K562 (cell line): ENCODE results near the gene GADD45GIP1. TPM values are rescaled to one million over a fixed set of nuclear protein-coding genes. Genes with fewer than 3 reads are reported as not detected.

ENCODE experiments used
- ATF4 ChIP-seq: fragments of 450-650 bp; formaldehyde crosslinking; IDR thresholded peaks from 2 replicates; pipeline ENCODE4 v1.4.0; 2022; ENCODE audit warnings: mild to moderate bottlenecking, moderate library complexity
- CCNT2 ChIP-seq: IDR thresholded peaks from 2 replicates; pipeline ENCODE4 v1.6.1; 2011; ENCODE audit warnings: borderline replicate concordance, low read depth, mild to moderate bottlenecking, moderate library complexity, mixed read lengths, low read length; ENCODE audit not compliant: insufficient read length; ENCODE audit errors: extremely low read depth
- FOXP4 ChIP-seq: sonication (generic); formaldehyde crosslinking; IDR thresholded peaks from 2 replicates; pipeline ENCODE4 v1.8.0; 2022; ENCODE audit warnings: mild to moderate bottlenecking, missing genetic modification reagents, borderline replicate concordance
- GTF3C2 ChIP-seq: IDR thresholded peaks from 3 replicates; pipeline ENCODE4 v1.6.1; 2011; ENCODE audit warnings: borderline replicate concordance, mild to moderate bottlenecking, moderate library complexity; ENCODE audit not compliant: insufficient read length; ENCODE audit errors: extremely low read depth
- HMGN3 ChIP-seq: IDR thresholded peaks from 2 replicates; pipeline ENCODE4 v1.6.1; 2011; ENCODE audit warnings: borderline replicate concordance, low read depth, mild to moderate bottlenecking, mixed read lengths, low read length; ENCODE audit not compliant: insufficient read length; ENCODE audit errors: extremely low read depth
- NR2F6 ChIP-seq: fragments of 450-650 bp; formaldehyde crosslinking; IDR thresholded peaks from 2 replicates; pipeline ENCODE4 v1.4.0; 2020; ENCODE audit warnings: mild to moderate bottlenecking
- NR4A1 ChIP-seq, 2 experiments: fragments of 250-450 bp in 1 of 2; fragments of 450-650 bp in 1 of 2; sonication (Bioruptor Pico) in 1 of 2; IDR thresholded peaks; 2 replicates each; pipeline versions ENCODE4 v1.4.0 to v1.6.1; 2016 to 2020; ENCODE audit warnings: mild to moderate bottlenecking in 2 of 2, missing compliant biosample characterization in 1 of 2, missing genetic modification characterization in 1 of 2, moderate library complexity in 1 of 2
- PHB2 ChIP-seq: fragments of 450-650 bp; IDR thresholded peaks from 2 replicates; pipeline ENCODE4 v1.6.1; 2017; ENCODE audit warnings: low read depth
- THRB ChIP-seq: fragments of 450-650 bp; formaldehyde crosslinking; conservative IDR thresholded peaks from 2 replicates; pipeline ENCODE4 v1.4.0; 2022; ENCODE audit warnings: mild to moderate bottlenecking, missing genetic modification characterization
- ZBTB49 ChIP-seq: sonication (generic); formaldehyde crosslinking; IDR thresholded peaks from 2 replicates; pipeline ENCODE4 v1.8.0; 2022; ENCODE audit warnings: missing genetic modification reagents, mild to moderate bottlenecking, borderline replicate concordance
- ZEB2 ChIP-seq: fragments of 450-650 bp; IDR thresholded peaks from 2 replicates; pipeline ENCODE4 v1.6.1; 2016
- ZNF224 ChIP-seq: sonication (generic); formaldehyde crosslinking; IDR thresholded peaks from 2 replicates; pipeline ENCODE4 v1.8.0; 2022; ENCODE audit warnings: mild to moderate bottlenecking, missing genetic modification reagents
- ZNF512 ChIP-seq: IDR thresholded peaks from 2 replicates; pipeline ENCODE4 v1.6.1; 2016; ENCODE audit warnings: missing genetic modification characterization, missing compliant biosample characterization
- polyA plus RNA-seq, 8 experiments: library from polyadenylated mRNA; depleted of rRNA in 4 of 8; stranded (reverse) in 5 of 8; unstranded in 3 of 8; fragments of >200 nt; fragmentation: Nextera tagmentation in 2 of 8; fragmentation: Illumina TruSeq in 1 of 8; extraction: Ambion mirVana in 2 of 8; extraction: Trizol in 1 of 8; gene quantifications; 2 replicates each; pipeline versions ENCODE4 v1.2.1 to v1.2.3, GENCODE V29; 2011 to 2014; ENCODE audit warnings: inconsistent platforms in 1 of 8, missing spikeins in 1 of 8
- total RNA-seq, 7 experiments: library from RNA; depleted of rRNA in 6 of 7; stranded (reverse); fragments of >200 nt in 6 of 7; fragmentation: Illumina TruSeq in 2 of 7; extraction: Trizol in 2 of 7; gene quantifications; 2 replicates each; pipeline versions ENCODE4 v1.2.1 to v1.2.3, GENCODE V29; 2011 to 2021; ENCODE audit warnings: low replicate concordance in 1 of 7

Gene GADD45GIP1
- total and polyA plus RNA-seq, 9 of the 15 experiments (the other 6 are each of a cell fraction or from before 2014, with no cell fraction given), result 5.1 to 161 (median 29.2) TPM

GRCh38 chr19:12985049-12985776, 28.2 kb upstream of the GADD45GIP1 start (continued):
- no peak for TF ChIP-seq FOXP4
- no peak for TF ChIP-seq ZEB2
- TF ChIP-seq ZNF224 (CRISPR knock-in tag), result no peak
- no peak for TF ChIP-seq ATF4
- TF ChIP-seq THRB, result no peak
- TF ChIP-seq PHB2, result no peak
- TF ChIP-seq ZBTB49 (CRISPR knock-in tag), result no peak
- TF ChIP-seq NR2F6 (CRISPR knock-in tag), result no peak
- TF ChIP-seq ZNF512, result no peak
- no peak for TF ChIP-seq CCNT2
- TF ChIP-seq NR4A1 (CRISPR knock-in tag; IDR thresholded peaks at IDR 0.05), result no peak
- no peak for TF ChIP-seq NR4A1 (tag; IDR thresholded peaks at IDR 0.05)
- no peak for TF ChIP-seq GTF3C2
- TF ChIP-seq HMGN3, result no peak
